Keratinocyte (primary cell): Measurements from ENCODE around the gene OXSR1. TPM values are rescaled to one million over a fixed set of nuclear protein-coding genes. Genes with fewer than 3 reads are reported as not detected.
"Not testable (repeated sequence)": the region's sequence is repeated elsewhere in the genome, so short reads cannot be mapped to it uniquely, and the experiment has no call there.

Experiments used
- DNase-seq: peaks from one replicate; pipeline ENCODE4 v3.0.0-alpha.2; 2011; ENCODE audit warnings: low read depth, missing footprints, low spot score
- FAIRE-seq: peaks from 2 replicates; lab custom pipeline; 2011; peaks lifted over from hg19 to GRCh38; lab: Jason Lieb, UNC
- H2AFZ ChIP-seq: 2 replicates; pipeline ENCODE4 v1.6.0; 2012; ENCODE audit warnings: low read length, control low read depth, inconsistent platforms; ENCODE audit not compliant: control insufficient read depth
- H3K27ac ChIP-seq: 2 replicates; pipeline ENCODE4 v1.5.1; 2011; ENCODE audit warnings: low read length; ENCODE audit not compliant: control insufficient read depth, insufficient read depth
- H3K27me3 ChIP-seq: 3 replicates; pipeline ENCODE4 v1.6.0; 2011; ENCODE audit warnings: low read length; ENCODE audit not compliant: control insufficient read depth, insufficient read depth; ENCODE audit errors: extremely low read depth
- H3K36me3 ChIP-seq, 2 experiments: 2 replicates in 1 of 2; 3 replicates in 1 of 2; pipeline ENCODE4 v1.5.1; 2011; ENCODE audit warnings: low read length in 2 of 2, mild to moderate bottlenecking in 1 of 2; ENCODE audit not compliant: control insufficient read depth in 2 of 2, insufficient read depth in 2 of 2; ENCODE audit errors: extremely low read depth in 1 of 2
- H3K4me1 ChIP-seq: 3 replicates; pipeline ENCODE4 v1.5.1; 2011; ENCODE audit warnings: low read length; ENCODE audit not compliant: control insufficient read depth, insufficient read depth; ENCODE audit errors: extremely low read depth
- H3K4me2 ChIP-seq: 3 replicates; pipeline ENCODE4 v1.6.0; 2011; ENCODE audit warnings: low read depth, low read length; ENCODE audit not compliant: control insufficient read depth, insufficient read depth; ENCODE audit errors: extremely low read depth
- H3K4me3 ChIP-seq, 3 experiments: fragments of 200-600 bp in 1 of 3; sonication (generic) in 1 of 3; 2 replicates in 2 of 3; 3 replicates in 1 of 3; pipeline ENCODE4 v1.5.1; 2011 to 2016; ENCODE audit warnings: low read length in 3 of 3, mild to moderate bottlenecking in 3 of 3, control low read depth in 2 of 3, inconsistent platforms in 1 of 3, low read depth in 1 of 3, mixed read lengths in 1 of 3, mixed run types in 1 of 3, moderate library complexity in 1 of 3; ENCODE audit not compliant: control insufficient read depth in 2 of 3, insufficient read depth in 2 of 3; ENCODE audit errors: extremely low read depth in 1 of 3
- H3K79me2 ChIP-seq: 2 replicates; pipeline ENCODE4 v1.6.0; 2012; ENCODE audit warnings: low read length; ENCODE audit not compliant: control insufficient read depth, insufficient read depth
- H3K9ac ChIP-seq: 3 replicates; pipeline ENCODE4 v1.6.0; 2011; ENCODE audit warnings: low read length; ENCODE audit not compliant: control insufficient read depth, insufficient read depth; ENCODE audit errors: extremely low read depth
- H3K9me1 ChIP-seq: 3 replicates; pipeline ENCODE4 v1.6.0; 2011; ENCODE audit warnings: low read length; ENCODE audit not compliant: control insufficient read depth, insufficient read depth; ENCODE audit errors: extremely low read depth
- H3K9me3 ChIP-seq: 2 replicates; pipeline ENCODE4 v1.5.1; 2012; ENCODE audit warnings: low read depth, low read length; ENCODE audit not compliant: control insufficient read depth
- H4K20me1 ChIP-seq: 3 replicates; pipeline ENCODE4 v1.6.0; 2011; ENCODE audit warnings: low read length; ENCODE audit not compliant: control insufficient read depth, insufficient read depth; ENCODE audit errors: extremely low read depth
- CTCF ChIP-seq, 3 experiments: IDR thresholded peaks in 1 of 3; conservative IDR thresholded peaks in 1 of 3; optimal IDR thresholded peaks in 1 of 3; 2 replicates in 2 of 3; 3 replicates in 1 of 3; pipeline versions ENCODE3 to v1.5.1; 2011; ENCODE audit warnings: low read length in 3 of 3, mild to moderate bottlenecking in 3 of 3, moderate library complexity in 2 of 3, control low read depth in 1 of 3, inconsistent platforms in 1 of 3; ENCODE audit not compliant: insufficient read depth in 2 of 3; ENCODE audit errors: extremely low read depth in 1 of 3
- EZH2 ChIP-seq: IDR thresholded peaks from one replicate; pipeline ENCODE4 v1.6.1; 2012; ENCODE audit warnings: inconsistent platforms, mild to moderate bottlenecking, low read length, moderate library complexity
- dilution Hi-C: fragments of 300-500 bp; cut with MboI; formaldehyde crosslinking; loops from one replicate; pipeline ENCODE4 v1.7.0; 2020; ENCODE audit warnings: low sequenced_read_pairs; ENCODE audit not compliant: extremely low pct_ligation_motif_present
- polyA plus RNA-seq, 5 experiments: library from polyadenylated mRNA; depleted of rRNA in 3 of 5; stranded (reverse) in 3 of 5; stranded (forward) in 1 of 5; unstranded in 1 of 5; fragments of >200 nt; gene quantifications; 1 replicate in 1 of 5; 2 replicates in 3 of 5; 3 replicates in 1 of 5; pipeline versions ENCODE4 v1.2.1 to v1.2.3, GENCODE V29; 2011 to 2012; ENCODE audit warnings: missing spikeins in 2 of 5, low read depth in 1 of 5, low replicate concordance in 1 of 5

The OXSR1 gene
- polyA plus RNA-seq, 1 donor (not counting 4 experiments of a cell fraction or from before 2014, with no cell fraction given), result 77.0 TPM

GRCh38 chr3:38186781-38187180, 21.4 kb downstream of the OXSR1 start:
- Histone ChIP-seq H3K27ac (no peak overlapping the region), H3K9me3 (peaks cover 6% of the 10 kb centered on the region), H3K4me2 (no peak overlapping the region), H3K79me2 (peaks cover 70% of the 10 kb centered on the region), H3K9me1 (no peaks in the 10 kb centered on the region), H3K9ac (no peak overlapping the region), H3K36me3 (peaks cover 5 to 43% of the 10 kb centered on the region in 2 experiments), H3K4me3 (no peak overlapping the region), H3K27me3 (no peaks in the 10 kb centered on the region), H2AFZ (no peak overlapping the region), H3K4me1 (peaks cover 35% of the 10 kb centered on the region), H4K20me1 (no peaks in the 10 kb centered on the region)
- TF ChIP-seq CTCF (optimal IDR thresholded peaks at IDR 0.05 in 1 of 3, IDR thresholded peaks at IDR 0.05 in 1 of 3, conservative IDR thresholded peaks at IDR 0.05 in 1 of 3; ENCODE audit: extremely low read depth in 1 of 3, insufficient read depth in 2 of 3, low read length in 3 of 3) (no peak), EZH2 (no peak)
- no peak for DNase-seq
- dilution Hi-C loops, result no loop called here
- FAIRE-seq, result no peak

GRCh38 chr3:38190481-38190881, 25.1 kb downstream of the OXSR1 start:
- peak overlapping the region; percentile 37 for H3K27ac ChIP-seq
- H3K36me3 ChIP-seq, result peaks cover 2 to 28% of the 10 kb centered on the region in 2 experiments
- no peak for TF ChIP-seq EZH2
- TF ChIP-seq CTCF (optimal IDR thresholded peaks at IDR 0.05 in 1 of 3, IDR thresholded peaks at IDR 0.05 in 1 of 3, conservative IDR thresholded peaks at IDR 0.05 in 1 of 3; ENCODE audit: extremely low read depth in 1 of 3, insufficient read depth in 2 of 3, low read length in 3 of 3), result no peak
- H3K4me2 ChIP-seq, result peak overlapping the region; percentile 18
- peaks cover 80% of the 10 kb centered on the region for H3K79me2 ChIP-seq
- peaks cover under 1% of the 10 kb centered on the region for H3K9me3 ChIP-seq
- dilution Hi-C loops, result no loop called here
- FAIRE-seq (peak; percentile 88), DNase-seq (no peak)
- no peaks in the 10 kb centered on the region for H4K20me1 ChIP-seq
- H3K4me3 ChIP-seq, result no peak overlapping the region
- H3K4me1 ChIP-seq, result peaks cover 35% of the 10 kb centered on the region
- H3K9me1 ChIP-seq, result no peaks in the 10 kb centered on the region
- H3K27me3 ChIP-seq, result no peaks in the 10 kb centered on the region
- H3K9ac ChIP-seq, result no peak overlapping the region
- no peak overlapping the region for H2AFZ ChIP-seq

GRCh38 chr3:38202931-38203330, 37.6 kb downstream of the OXSR1 start:
- H3K4me3 ChIP-seq, H3K4me1 ChIP-seq, FAIRE-seq, H3K9me1 ChIP-seq, H3K9me3 ChIP-seq, H2AFZ ChIP-seq, H3K9ac ChIP-seq, H3K4me2 ChIP-seq, dilution Hi-C loops, DNase-seq, H3K27me3 ChIP-seq, H3K27ac ChIP-seq: not testable (repeated sequence)
- Histone ChIP-seq H4K20me1 (peaks cover 12% of the 10 kb centered on the region), H3K36me3 (peaks cover 21 to 24% of the 10 kb centered on the region in 2 experiments), H3K79me2 (peaks cover 91% of the 10 kb centered on the region)
